ENCODE measurements around the gene GLT6D1.
"Not testable (repeated sequence)": the region's sequence is repeated elsewhere in the genome, so short reads cannot be mapped to it uniquely, and the experiment has no call there.

Gene GLT6D1

DNA sequence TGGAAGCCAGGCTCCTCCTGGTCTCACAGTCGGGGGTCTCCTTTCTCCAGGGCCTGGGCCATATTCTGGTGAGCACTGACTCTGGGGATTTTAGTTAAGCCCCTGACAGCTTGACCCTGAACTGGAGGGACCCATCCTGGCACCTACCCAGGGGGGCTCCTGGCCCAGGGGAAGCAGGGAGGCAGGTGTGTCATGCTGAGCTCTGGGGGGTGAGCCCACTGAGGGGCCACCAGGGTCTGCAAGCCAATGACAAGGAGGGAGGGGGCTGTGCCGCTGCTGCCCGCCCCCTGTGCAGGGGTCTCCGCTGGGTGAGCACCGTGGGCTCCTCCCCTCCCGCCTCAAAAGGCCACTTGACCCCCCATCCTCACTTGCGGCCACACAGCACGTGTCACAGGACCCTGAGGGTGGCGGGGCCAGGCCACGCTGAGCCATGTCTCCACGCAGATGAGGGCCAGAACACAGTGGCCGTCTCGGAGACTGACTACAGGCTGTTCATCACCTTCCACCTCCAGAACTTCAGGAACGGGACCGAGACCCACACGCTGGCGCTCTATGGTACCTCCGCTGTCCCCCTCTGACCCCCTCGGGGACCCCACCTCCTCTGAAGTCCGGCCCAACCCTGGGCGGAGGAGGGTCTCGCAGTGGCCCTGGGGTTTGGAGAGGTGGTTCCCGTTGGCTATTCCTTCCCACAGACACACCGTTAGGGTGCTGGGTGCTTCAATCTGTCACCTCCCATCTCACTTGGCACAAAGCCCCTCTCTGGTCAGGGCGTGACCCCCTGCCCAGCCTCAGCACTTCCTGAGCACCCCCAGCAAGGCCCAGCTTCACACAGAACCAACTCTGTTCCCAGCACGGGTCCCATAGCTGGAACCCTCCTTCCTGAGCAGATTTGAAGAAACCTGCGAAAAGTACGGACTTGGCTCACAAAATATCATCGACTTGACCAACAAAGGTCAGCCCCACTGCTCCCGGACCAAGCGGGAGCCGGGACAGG lies 25.8 kb upstream of the GLT6D1 start:
- DNase-seq = no peak

DNA sequence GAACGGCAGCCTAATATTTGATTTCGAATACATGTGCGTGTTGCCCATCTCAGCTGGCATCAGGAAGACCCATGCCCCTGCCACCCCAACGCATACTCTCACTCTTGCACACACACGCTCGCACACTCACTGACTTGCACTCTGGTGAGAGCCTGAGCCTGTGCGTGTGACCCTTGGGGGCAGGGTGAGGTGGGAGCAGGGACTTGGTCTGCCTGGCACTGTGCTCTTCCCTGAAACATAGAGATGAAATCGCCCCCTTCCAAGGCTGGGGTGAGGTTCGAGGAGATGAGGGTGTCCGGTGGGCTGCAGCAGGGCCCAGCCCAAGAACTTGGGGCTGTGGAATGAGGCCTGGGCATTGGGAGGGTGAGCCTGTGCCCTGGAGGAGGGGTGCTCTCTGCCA lies 24.9 kb upstream of the GLT6D1 start:
- DNase-seq = no peak

DNA sequence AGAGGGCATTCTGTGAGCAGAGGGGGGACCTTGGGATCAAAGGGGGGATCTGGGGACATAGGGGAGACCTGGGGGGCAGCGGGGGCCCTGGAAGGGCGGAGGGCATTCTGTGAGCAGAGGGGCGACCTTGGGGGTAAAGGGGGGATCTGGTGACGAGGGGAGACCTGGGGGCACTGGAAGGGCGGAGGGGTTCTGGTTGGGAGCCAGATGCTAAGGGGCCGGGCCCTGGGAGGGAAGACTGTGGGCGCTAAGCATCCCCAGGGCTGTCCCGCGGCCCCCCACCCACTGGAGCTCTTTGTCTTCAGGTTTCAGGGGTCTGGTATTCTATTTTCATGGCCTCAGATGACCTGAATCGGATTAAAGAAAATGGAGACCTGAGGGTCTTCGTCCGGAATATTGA lies 24.5 kb upstream of the GLT6D1 start:
- no peak for DNase-seq

GRCh38 chr9:135663451-135663770 lies 24.1 kb upstream of the GLT6D1 start:
- no peak for DNase-seq

- no peak for DNase-seq
These were observed 23.6 kb upstream of the GLT6D1 start, which contains the start of gene LCN9 for GRCh38 chr9:135662758-135663450. Gene LCN9 (plus strand): TSS chr9:135663309. CDS start chr9:135663322, 13 bp downstream.

DNA sequence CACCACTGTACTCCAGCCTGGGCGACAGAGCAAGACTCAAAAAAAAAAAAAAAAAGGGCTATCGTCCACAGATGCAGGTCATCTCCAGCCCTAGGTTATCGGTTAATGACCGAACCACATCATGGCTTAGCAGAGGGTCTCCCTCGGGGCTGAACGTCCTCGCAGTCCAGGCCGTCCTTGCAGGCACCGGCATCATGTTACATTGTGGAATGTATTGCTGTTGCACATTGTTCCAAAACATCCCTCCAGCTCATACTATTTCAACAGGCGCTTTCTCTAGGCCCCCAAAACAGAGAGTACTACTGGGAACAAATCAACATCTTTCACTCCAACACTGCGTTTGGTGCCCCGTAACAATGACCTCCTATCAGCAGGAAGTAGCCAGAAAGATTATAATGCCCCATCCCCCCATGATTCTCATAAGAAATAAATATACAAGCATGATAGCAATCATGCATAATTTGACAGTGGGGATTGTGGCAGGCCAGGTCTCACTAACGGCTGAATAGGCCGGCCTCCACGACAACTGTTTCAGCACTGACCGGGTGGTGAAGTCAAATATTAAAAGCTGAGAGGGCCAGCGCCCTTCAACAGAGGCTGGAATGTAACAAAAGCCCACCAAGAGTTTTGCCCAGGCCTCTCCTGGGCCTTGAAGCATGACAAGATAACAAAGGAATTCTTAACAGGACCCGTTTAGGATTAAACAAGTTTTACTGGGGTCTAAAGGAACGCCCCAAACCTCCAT lies 22.6 kb upstream of the GLT6D1 start:
- DNase-seq = no peak

DNA sequence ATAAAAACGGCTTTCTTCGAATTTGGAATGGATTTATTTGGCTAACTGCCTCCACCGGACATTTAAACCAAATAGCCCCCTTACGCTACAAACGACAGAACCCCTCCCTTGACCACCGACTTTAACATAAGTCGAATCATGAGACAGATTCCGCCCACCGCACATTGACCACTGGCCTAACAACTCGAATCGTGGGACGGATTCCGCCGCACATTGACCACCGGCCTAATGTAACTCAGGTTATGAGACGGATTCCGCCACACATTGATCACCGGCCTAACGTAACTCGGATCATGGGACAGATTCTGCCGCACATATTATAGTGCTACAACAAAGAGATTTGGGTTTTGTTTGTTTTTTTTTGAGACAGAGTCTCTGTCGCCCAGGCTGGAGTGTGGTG lies 21.1 kb upstream of the GLT6D1 start:
- no peak for DNase-seq

GRCh38 chr9:135659252-135659651 lies 19.9 kb upstream of the GLT6D1 start:
- no peak for DNase-seq

DNA sequence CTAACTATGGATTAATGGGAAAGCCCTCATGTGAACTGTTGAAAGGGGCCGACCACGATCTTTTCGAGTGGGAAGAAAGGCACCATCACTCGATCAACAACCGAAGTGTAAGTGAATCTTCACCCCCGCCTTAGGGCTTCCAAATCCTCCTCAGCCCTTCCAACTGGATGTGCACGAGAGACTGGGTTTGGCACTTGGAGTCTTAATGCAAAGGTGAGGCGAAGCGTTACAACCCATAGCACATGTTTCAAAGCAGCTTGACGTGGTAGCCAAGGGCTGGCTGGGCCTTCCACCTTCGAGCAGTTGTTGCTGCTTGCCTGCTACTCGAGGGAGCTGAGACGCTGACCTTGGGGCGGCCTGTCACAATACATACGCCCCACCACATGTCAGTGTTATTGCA lies 18.1 kb upstream of the GLT6D1 start:
- DNase-seq = no peak

GRCh38 chr9:135655317-135655716 lies 16.0 kb upstream of the GLT6D1 start:
- no peak for DNase-seq

- DNase-seq = no peak
These were observed 11.1 kb upstream of the GLT6D1 start for GRCh38 chr9:135650408-135650807.

GRCh38 chr9:135649508-135649907 lies 10.2 kb upstream of the GLT6D1 start:
- DNase-seq = no peak

- DNase-seq = no peak
These were observed 9.4 kb upstream of the GLT6D1 start for GRCh38 chr9:135648494-135649410.

DNA sequence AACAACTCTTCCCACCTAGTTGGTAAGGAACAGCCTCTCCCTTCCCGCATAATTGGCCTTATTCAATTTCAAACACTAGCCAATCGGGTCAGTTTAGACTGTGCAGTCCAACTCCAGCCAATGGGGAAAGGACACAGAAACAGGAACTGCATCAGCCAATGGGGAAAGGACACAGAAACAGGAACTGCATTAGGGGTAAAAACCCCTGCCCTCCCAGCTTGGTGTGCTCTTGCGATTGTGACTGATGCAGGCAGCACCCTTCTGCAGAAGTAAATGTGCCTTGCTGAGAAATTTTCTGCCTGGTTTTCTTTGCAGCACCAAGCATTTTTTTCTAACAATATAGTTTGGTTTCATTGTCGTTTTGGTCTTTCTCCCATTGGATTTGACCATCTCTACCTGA lies 8.5 kb upstream of the GLT6D1 start:
- no peak for DNase-seq

- DNase-seq = no peak
These were observed 5.4 kb upstream of the GLT6D1 start for GRCh38 chr9:135644631-135645218.

DNA sequence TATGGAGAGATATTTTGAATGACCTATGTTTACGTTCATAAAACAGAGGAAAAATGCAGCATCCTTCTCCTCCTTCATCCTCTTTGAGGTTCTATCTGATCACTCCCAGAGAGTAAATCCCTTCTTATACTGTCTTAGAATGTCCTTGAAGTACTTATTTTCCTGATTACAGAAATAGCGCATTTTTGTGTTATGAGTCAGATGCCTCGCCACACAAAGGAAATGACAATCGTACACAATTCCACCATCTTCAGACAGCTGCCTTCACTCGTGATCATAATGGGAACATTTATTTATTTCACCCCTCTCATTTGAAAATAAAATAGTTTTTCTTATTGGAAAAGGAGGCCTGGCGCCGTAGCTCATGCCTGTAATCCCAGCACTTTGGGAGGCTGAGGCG lies 2.4 kb upstream of the GLT6D1 start:
- no peak for DNase-seq

- no peak for DNase-seq
These were observed 1.7 kb upstream of the GLT6D1 start for GRCh38 chr9:135641047-135641446.

GRCh38 chr9:135636930-135637530 lies 2.3 kb downstream of the GLT6D1 start:
- DNase-seq = not testable (repeated sequence)

GRCh38 chr9:135632841-135633240 lies 6.5 kb downstream of the GLT6D1 start:
- DNase-seq = no peak

DNA sequence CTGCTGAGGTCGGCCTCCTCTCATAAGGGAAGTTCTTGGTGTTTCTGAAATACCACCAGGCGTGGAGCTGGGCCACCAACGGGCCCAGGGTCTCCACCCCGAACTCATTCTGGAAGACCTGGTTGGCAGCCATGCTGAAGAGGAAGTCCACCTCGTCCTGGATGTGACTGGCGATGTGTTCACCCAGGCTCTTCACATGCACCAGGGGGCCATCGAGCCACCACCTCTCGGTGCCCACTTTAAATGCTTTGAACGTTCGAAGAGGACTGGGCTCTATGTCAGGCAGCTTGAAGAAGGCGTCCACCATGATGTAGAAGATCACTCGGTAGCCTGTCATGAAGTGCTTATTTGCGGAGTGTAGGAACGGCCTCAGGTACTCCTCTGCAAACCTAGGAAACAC lies 15.1 kb downstream of the GLT6D1 start:
- DNase-seq = no peak

DNA sequence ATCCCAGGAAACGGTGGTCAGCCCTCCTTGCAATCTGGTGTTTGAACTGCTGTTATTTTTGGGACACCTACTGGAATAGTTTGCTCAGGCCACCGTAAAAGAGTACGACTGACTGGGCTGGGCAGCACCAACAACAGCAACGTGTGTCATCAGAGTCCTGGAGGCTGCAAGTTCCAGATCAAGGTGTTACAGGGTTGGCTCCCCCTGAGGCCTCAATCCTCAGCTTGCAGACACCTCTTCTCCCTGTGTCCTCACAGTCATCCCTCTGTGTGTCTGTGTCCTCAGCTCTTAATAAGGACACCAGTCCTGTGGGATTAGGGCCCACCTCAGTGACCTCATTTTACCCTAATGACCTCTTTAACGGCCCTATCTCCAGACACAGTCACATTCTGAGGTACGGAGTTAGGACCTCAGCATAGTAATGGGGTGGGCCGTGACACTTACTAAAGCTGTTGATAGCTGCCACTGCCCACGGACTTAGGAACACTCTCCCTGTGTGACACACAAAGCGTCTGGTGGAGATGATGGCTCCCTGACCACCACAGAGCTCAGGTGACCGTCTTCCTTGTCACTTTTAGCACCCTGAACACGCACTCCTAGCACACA lies 16.8 kb downstream of the GLT6D1 start:
- no peak for DNase-seq

Data from activated effector memory CD4-positive, alpha-beta T cell treated with Interleukin-2 at 50 U/mL for 16 hours (primary cell).